ENCODE data around the gene DIO2.

DIO2 gene

DNA sequence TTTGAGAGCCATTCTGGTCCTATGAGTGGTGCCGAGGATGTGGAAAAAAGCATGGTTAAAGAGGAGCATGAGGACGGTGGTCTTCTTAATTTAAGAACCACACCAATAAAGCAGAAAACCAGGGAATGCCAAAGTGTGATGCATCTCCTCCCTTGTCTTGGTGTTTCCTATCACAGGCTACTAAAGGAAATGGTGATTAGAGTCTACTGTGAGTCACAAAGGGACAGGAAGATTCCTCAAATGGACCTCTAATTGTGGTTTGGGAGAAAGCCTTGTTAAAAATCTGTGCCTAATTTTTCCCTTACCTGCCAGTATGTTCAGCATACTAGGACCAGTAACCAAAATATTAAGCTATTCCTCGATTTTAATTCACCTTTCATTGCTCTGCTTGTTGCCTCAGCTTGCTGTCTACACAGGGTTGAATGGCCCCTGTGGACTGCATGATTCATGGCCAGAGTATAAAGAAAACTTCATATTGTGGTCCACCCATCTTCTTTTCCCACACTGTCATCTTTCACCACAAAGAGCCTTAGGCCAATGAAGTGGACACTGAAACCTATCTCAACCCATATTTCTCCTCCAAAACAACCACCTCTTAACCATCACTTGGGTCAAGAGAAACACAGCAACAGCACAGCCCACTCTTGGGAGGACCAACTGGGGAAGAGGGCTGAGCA is 38.8 kb downstream of the DIO2 start:
- no peak for DNase-seq (ENCODE audit: low read depth in 3 of 3, low spot score in 1 of 3)

DNA sequence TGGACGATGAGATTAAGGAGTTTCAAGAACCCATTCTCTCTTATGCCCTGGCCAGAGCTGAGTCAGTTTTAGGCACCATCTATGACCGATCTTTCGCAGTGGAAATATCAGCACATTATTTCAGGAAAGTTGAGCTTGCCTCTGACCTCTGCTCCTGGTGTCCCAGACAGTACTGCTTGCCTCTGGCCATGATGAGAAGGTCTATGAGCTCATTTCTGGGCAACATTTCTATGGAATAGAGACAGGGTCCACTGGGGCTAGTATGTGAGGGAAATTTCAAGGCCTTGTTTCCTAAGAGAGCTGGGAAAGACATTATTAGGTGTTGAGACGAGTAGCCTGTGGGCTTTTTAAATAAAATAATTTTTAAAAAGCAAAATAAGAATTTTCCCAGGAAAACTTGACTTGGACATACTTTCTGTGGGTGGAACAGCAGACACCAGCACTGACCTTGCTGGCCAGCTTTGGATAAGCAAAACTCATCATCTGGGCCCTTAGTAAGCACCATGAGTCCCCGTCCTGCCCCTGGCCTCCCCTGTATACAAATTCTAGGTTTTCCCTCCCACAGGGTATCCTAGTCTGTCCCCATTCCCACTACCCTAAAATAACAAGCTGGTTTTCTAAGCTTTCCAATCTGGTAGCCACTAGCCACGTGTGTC is 43.4 kb downstream of the DIO2 start:
- no peak for DNase-seq (ENCODE audit: low read depth in 3 of 3, low spot score in 1 of 3)

GRCh38 chr14:80164991-80165721 is 46.1 kb downstream of the DIO2 start:
- no peak for DNase-seq (ENCODE audit: low read depth in 3 of 3, low spot score in 1 of 3)

- no peak for DNase-seq (ENCODE audit: low read depth in 3 of 3, low spot score in 1 of 3)
Observed at GRCh38 chr14:80152763-80153162, 58.5 kb downstream of the DIO2 start.

- DNase-seq (ENCODE audit: low read depth in 3 of 3, low spot score in 1 of 3) = no peak
Observed at GRCh38 chr14:80152166-80152565, 59.1 kb downstream of the DIO2 start.

GRCh38 chr14:80150301-80150700 is 61.0 kb downstream of the DIO2 start:
- no peak for DNase-seq (ENCODE audit: low read depth in 3 of 3, low spot score in 1 of 3)
